ENCODE results near the gene MACROD2. TPM values are rescaled to one million over a fixed set of nuclear protein-coding genes. Genes with fewer than 3 reads are reported as not detected.

Gene MACROD2
- total RNA-seq, 2 donors from 2014 or later = 8.3 to 21.8 TPM

GRCh38 chr20:15642109-15642508, 1646.8 kb downstream of the MACROD2 start:
- no peak for TF ChIP-seq CTCF (IDR thresholded peaks at IDR 0.05)
- no peak for TF ChIP-seq POLR2A (IDR thresholded peaks at IDR 0.05)
- Histone ChIP-seq H3K4me1 (peaks cover 12% of the 10 kb centered on the region), H3K36me3 (replicated peaks in 1 of 2; ENCODE audit: insufficient read depth in 1 of 2, low read depth in 2 of 2) (no peaks in the 10 kb centered on the region), H3K27me3 (no peaks in the 10 kb centered on the region), H3K4me3 (no peak overlapping the region), H3K27ac (no peak overlapping the region), H3K9me3 (no peaks in the 10 kb centered on the region)
- ATAC-seq (no peak), DNase-seq (no peak)
- intact Hi-C loops (cut with DNase I) = no loop called here
- 48 to 58% methylated on average over 6 of the region's 6 CpGs for WGBS, 2 donors

DNA sequence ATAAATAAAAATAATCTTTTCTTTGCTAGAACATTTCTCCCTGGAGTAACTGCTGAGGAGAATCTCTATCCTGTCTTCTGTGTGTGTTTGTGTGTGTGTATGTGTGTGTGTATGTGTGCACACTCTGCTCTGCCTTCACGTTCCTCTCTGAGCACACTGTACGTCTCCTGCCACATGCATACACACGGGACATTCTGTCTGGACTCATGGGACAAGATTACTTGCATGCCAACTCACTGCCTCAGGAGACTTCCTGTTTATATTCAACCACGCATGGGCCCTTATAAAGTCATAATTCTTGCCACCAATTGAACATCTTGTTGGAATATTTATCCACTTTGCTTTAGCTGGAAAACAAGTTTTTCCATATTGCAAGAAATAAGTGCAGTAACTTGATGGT, 1647.4 kb downstream of the MACROD2 start:
- DNase-seq (no peak), ATAC-seq (no peak)
- WGBS, 2 donors = 57 to 66% methylated on average over 4 of the region's 4 CpGs
- Histone ChIP-seq H3K4me3 (no peak overlapping the region), H3K36me3 (replicated peaks in 1 of 2; ENCODE audit: insufficient read depth in 1 of 2, low read depth in 2 of 2) (no peaks in the 10 kb centered on the region), H3K27me3 (no peaks in the 10 kb centered on the region), H3K4me1 (peaks cover 7% of the 10 kb centered on the region), H3K27ac (no peak overlapping the region), H3K9me3 (no peaks in the 10 kb centered on the region)
- intact Hi-C loops (cut with DNase I) = no loop called here
- no peak for TF ChIP-seq CTCF (IDR thresholded peaks at IDR 0.05)
- no peak for TF ChIP-seq POLR2A (IDR thresholded peaks at IDR 0.05)

GRCh38 chr20:15643713-15644112, 1648.4 kb downstream of the MACROD2 start:
- Histone ChIP-seq H3K4me3 (no peak overlapping the region), H3K9me3 (no peaks in the 10 kb centered on the region), H3K27ac (no peak overlapping the region), H3K4me1 (no peaks in the 10 kb centered on the region), H3K36me3 (replicated peaks in 1 of 2; ENCODE audit: insufficient read depth in 1 of 2, low read depth in 2 of 2) (no peaks in the 10 kb centered on the region), H3K27me3 (no peaks in the 10 kb centered on the region)
- ATAC-seq (no peak), DNase-seq (no peak)
- 75 to 78% methylated on average over 2 of the region's 2 CpGs for WGBS, 2 donors
- intact Hi-C loops (cut with DNase I) = no loop called here
- TF ChIP-seq POLR2A (IDR thresholded peaks at IDR 0.05) (no peak), CTCF (IDR thresholded peaks at IDR 0.05) (no peak)

- 71 to 78% methylated on average over 2 of the region's 2 CpGs for WGBS, 2 donors
- TF ChIP-seq CTCF (IDR thresholded peaks at IDR 0.05) = no peak
- TF ChIP-seq POLR2A (IDR thresholded peaks at IDR 0.05) = no peak
- no peaks in the 10 kb centered on the region for H3K4me1 ChIP-seq
- DNase-seq (no peak), ATAC-seq (no peak)
- no peaks in the 10 kb centered on the region for H3K36me3 ChIP-seq (replicated peaks in 1 of 2; ENCODE audit: insufficient read depth in 1 of 2, low read depth in 2 of 2)
- H3K27me3 ChIP-seq = no peaks in the 10 kb centered on the region
- H3K27ac ChIP-seq = no peak overlapping the region
- H3K9me3 ChIP-seq = no peaks in the 10 kb centered on the region
- H3K4me3 ChIP-seq = no peak overlapping the region
- intact Hi-C loops (cut with DNase I) = no loop called here
These were observed 1650.5 kb downstream of the MACROD2 start for GRCh38 chr20:15645816-15646215.

- Histone ChIP-seq H3K4me1 (no peaks in the 10 kb centered on the region), H3K36me3 (replicated peaks in 1 of 2; ENCODE audit: insufficient read depth in 1 of 2, low read depth in 2 of 2) (no peaks in the 10 kb centered on the region), H3K9me3 (no peaks in the 10 kb centered on the region), H3K27me3 (no peaks in the 10 kb centered on the region), H3K4me3 (no peak overlapping the region), H3K27ac (no peak overlapping the region)
- intact Hi-C loops (cut with DNase I) = no loop called here
- TF ChIP-seq CTCF (IDR thresholded peaks at IDR 0.05) (no peak), POLR2A (IDR thresholded peaks at IDR 0.05) (no peak)
- no peak for DNase-seq
- WGBS, 2 donors = 77 to 82% methylated on average over 8 of the region's 8 CpGs
- ATAC-seq = no peak
These were observed 1658.3 kb downstream of the MACROD2 start for GRCh38 chr20:15653396-15654207.

Measured in body of pancreas (tissue), 4 donors.